ENCODE data around the gene GNE.
"Not testable (repeated sequence)": the region's sequence is repeated elsewhere in the genome, so short reads cannot be mapped to it uniquely, and the experiment has no call there.

Gene GNE, protein sequence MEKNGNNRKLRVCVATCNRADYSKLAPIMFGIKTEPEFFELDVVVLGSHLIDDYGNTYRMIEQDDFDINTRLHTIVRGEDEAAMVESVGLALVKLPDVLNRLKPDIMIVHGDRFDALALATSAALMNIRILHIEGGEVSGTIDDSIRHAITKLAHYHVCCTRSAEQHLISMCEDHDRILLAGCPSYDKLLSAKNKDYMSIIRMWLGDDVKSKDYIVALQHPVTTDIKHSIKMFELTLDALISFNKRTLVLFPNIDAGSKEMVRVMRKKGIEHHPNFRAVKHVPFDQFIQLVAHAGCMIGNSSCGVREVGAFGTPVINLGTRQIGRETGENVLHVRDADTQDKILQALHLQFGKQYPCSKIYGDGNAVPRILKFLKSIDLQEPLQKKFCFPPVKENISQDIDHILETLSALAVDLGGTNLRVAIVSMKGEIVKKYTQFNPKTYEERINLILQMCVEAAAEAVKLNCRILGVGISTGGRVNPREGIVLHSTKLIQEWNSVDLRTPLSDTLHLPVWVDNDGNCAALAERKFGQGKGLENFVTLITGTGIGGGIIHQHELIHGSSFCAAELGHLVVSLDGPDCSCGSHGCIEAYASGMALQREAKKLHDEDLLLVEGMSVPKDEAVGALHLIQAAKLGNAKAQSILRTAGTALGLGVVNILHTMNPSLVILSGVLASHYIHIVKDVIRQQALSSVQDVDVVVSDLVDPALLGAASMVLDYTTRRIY

GRCh38 chr9:36258208-36258995 is at the start of gene GNE:
Gene GNE, minus strand, starts transcription at chr9:36258448. Its CDS starts 9,093 bp downstream, at chr9:36249355.
- Histone ChIP-seq H3K4me3 (ENCODE audit: low read length in 2 of 2) (peak within 1 kb of the TSS; percentile 79 to 80), H3K9ac (ENCODE audit: low read depth in 1 of 2, low read length in 2 of 2) (peak within 1 kb of the TSS; percentile 70 to 83), H3K4me1 (ENCODE audit: control insufficient read depth in 2 of 2, insufficient read depth in 2 of 2, low read length in 2 of 2) (peaks cover 6 to 10% of the 10 kb centered on the region in 2 donors), H3K27ac (ENCODE audit: low read depth in 2 of 2, low read length in 2 of 2) (peak within 1 kb of the TSS; percentile 92 to 94), H3K36me3 (ENCODE audit: control insufficient read depth in 2 of 2, insufficient read depth in 2 of 2, low read length in 2 of 2) (no peaks in the 10 kb centered on the region), H3K9me3 (ENCODE audit: control insufficient read depth in 2 of 2, low read length in 2 of 2) (no peaks in the 10 kb centered on the region), H3K27me3 (ENCODE audit: control insufficient read depth in 2 of 2, insufficient read depth in 2 of 2, low read length in 2 of 2) (no peaks in the 10 kb centered on the region)

- H3K36me3 ChIP-seq (ENCODE audit: control insufficient read depth in 2 of 2, insufficient read depth in 2 of 2, low read length in 2 of 2), result no peaks in the 10 kb centered on the region
- H3K9ac ChIP-seq (ENCODE audit: low read depth in 1 of 2, low read length in 2 of 2), result peak overlapping the region; percentile 26 to 49
- no peaks in the 10 kb centered on the region for H3K9me3 ChIP-seq (ENCODE audit: control insufficient read depth in 2 of 2, low read length in 2 of 2)
- H3K4me3 ChIP-seq (ENCODE audit: low read length in 2 of 2), result peak overlapping the region in 1 of 2 donors; percentile 57
- no peaks in the 10 kb centered on the region for H3K27me3 ChIP-seq (ENCODE audit: control insufficient read depth in 2 of 2, insufficient read depth in 2 of 2, low read length in 2 of 2)
- peak overlapping the region; percentile 76 to 89 for H3K27ac ChIP-seq (ENCODE audit: low read depth in 2 of 2, low read length in 2 of 2)
- H3K4me1 ChIP-seq (ENCODE audit: control insufficient read depth in 2 of 2, insufficient read depth in 2 of 2, low read length in 2 of 2), result peaks cover 8 to 17% of the 10 kb centered on the region in 2 donors
These were observed 48.4 kb upstream of the GNE start for GRCh38 chr9:36306471-36307306.

DNA sequence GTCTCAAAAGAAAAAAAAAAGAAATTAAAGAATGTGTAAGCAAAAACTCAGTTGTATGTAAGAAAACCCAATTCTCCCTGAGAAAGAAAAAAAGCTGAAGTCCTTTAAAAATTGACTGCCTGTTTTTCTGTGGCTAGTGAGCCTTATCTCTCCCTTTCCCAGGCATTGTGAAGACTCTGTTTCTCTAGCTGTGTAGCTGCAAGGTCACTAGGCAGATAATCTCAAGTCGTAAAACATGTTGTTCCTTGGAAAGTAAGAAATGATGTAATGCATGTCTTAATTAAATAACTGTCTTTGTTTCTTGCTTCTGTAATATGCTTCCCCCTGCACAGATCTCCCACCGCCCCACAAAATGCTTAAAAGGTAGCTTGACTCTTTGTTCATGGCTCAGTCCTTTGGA is 46.1 kb upstream of the GNE start:
- H3K27me3 ChIP-seq (ENCODE audit: control insufficient read depth in 2 of 2, insufficient read depth in 2 of 2, low read length in 2 of 2); H3K36me3 ChIP-seq (ENCODE audit: control insufficient read depth in 2 of 2, insufficient read depth in 2 of 2, low read length in 2 of 2); H3K9me3 ChIP-seq (ENCODE audit: control insufficient read depth in 2 of 2, low read length in 2 of 2); H3K9ac ChIP-seq (ENCODE audit: low read depth in 1 of 2, low read length in 2 of 2); H3K27ac ChIP-seq (ENCODE audit: low read depth in 2 of 2, low read length in 2 of 2); H3K4me3 ChIP-seq (ENCODE audit: low read length in 2 of 2): not testable (repeated sequence)
- peaks cover 8 to 17% of the 10 kb centered on the region in 2 donors for H3K4me1 ChIP-seq (ENCODE audit: control insufficient read depth in 2 of 2, insufficient read depth in 2 of 2, low read length in 2 of 2)

DNA sequence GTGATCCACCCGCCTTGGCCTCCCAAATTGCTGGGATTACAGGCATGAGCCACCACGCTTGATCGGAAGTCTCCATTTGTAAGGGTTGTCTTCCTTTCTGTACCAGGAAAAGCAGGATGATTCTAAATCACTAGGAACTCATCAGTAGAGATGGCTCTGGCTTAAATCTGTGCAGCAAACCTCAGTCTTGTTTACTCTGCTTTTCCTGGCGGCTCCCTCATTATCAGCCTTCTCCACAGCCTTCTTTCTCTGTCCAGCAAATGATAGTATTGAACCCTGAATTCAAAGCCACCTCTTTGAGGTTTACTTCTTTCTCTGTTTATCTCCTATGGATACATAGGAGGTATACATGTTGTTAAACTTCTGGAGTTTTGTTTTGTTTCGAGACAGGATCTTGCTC is 43.0 kb upstream of the GNE start:
- H3K9ac ChIP-seq (ENCODE audit: low read depth in 1 of 2, low read length in 2 of 2), result no peak overlapping the region
- H3K27me3 ChIP-seq (ENCODE audit: control insufficient read depth in 2 of 2, insufficient read depth in 2 of 2, low read length in 2 of 2), result no peaks in the 10 kb centered on the region
- no peaks in the 10 kb centered on the region for H3K9me3 ChIP-seq (ENCODE audit: control insufficient read depth in 2 of 2, low read length in 2 of 2)
- H3K27ac ChIP-seq (ENCODE audit: low read depth in 2 of 2, low read length in 2 of 2), result no peak overlapping the region
- peaks cover 6 to 20% of the 10 kb centered on the region in 2 donors for H3K4me1 ChIP-seq (ENCODE audit: control insufficient read depth in 2 of 2, insufficient read depth in 2 of 2, low read length in 2 of 2)
- H3K4me3 ChIP-seq (ENCODE audit: low read length in 2 of 2), result no peak overlapping the region
- H3K36me3 ChIP-seq (ENCODE audit: control insufficient read depth in 2 of 2, insufficient read depth in 2 of 2, low read length in 2 of 2), result no peaks in the 10 kb centered on the region

GRCh38 chr9:36298566-36298965 is 40.3 kb upstream of the GNE start:
- H3K4me3 ChIP-seq (ENCODE audit: low read length in 2 of 2), result no peak overlapping the region
- H3K27ac ChIP-seq (ENCODE audit: low read depth in 2 of 2, low read length in 2 of 2), result no peak overlapping the region
- peaks cover 8 to 16% of the 10 kb centered on the region in 2 donors for H3K4me1 ChIP-seq (ENCODE audit: control insufficient read depth in 2 of 2, insufficient read depth in 2 of 2, low read length in 2 of 2)
- H3K9me3 ChIP-seq (ENCODE audit: control insufficient read depth in 2 of 2, low read length in 2 of 2), result no peaks in the 10 kb centered on the region
- H3K9ac ChIP-seq (ENCODE audit: low read depth in 1 of 2, low read length in 2 of 2), result no peak overlapping the region
- no peaks in the 10 kb centered on the region for H3K27me3 ChIP-seq (ENCODE audit: control insufficient read depth in 2 of 2, insufficient read depth in 2 of 2, low read length in 2 of 2)
- no peaks in the 10 kb centered on the region for H3K36me3 ChIP-seq (ENCODE audit: control insufficient read depth in 2 of 2, insufficient read depth in 2 of 2, low read length in 2 of 2)

DNA sequence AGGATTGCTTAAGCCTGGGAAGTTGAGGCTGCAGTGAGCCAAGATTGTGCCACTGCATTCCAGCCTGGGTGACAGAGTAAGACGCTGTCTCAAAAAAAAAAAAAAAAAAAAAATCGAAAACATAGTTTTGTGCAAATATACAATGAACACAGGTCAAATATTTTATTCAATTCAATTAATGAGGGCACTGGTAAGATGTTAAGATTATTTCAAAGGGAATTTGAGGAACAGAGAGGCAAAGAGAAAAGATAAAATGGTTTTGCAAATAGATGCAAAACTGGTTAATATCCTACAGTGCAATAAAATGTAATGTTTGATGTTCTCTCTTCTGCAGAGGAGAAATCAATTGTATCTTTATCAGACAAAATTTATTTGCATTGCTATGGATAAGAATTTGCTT is 39.5 kb upstream of the GNE start:
- H3K4me1 ChIP-seq (ENCODE audit: control insufficient read depth in 2 of 2, insufficient read depth in 2 of 2, low read length in 2 of 2), result peaks cover 8 to 16% of the 10 kb centered on the region in 2 donors
- no peaks in the 10 kb centered on the region for H3K36me3 ChIP-seq (ENCODE audit: control insufficient read depth in 2 of 2, insufficient read depth in 2 of 2, low read length in 2 of 2)
- no peaks in the 10 kb centered on the region for H3K27me3 ChIP-seq (ENCODE audit: control insufficient read depth in 2 of 2, insufficient read depth in 2 of 2, low read length in 2 of 2)
- no peak overlapping the region for H3K4me3 ChIP-seq (ENCODE audit: low read length in 2 of 2)
- H3K9me3 ChIP-seq (ENCODE audit: control insufficient read depth in 2 of 2, low read length in 2 of 2), result no peaks in the 10 kb centered on the region
- H3K27ac ChIP-seq (ENCODE audit: low read depth in 2 of 2, low read length in 2 of 2), result peak overlapping the region; percentile 76 to 81
- H3K9ac ChIP-seq (ENCODE audit: low read depth in 1 of 2, low read length in 2 of 2), result no peak overlapping the region

- not testable (repeated sequence) for H3K27me3 ChIP-seq (ENCODE audit: control insufficient read depth in 2 of 2, insufficient read depth in 2 of 2, low read length in 2 of 2); H3K9me3 ChIP-seq (ENCODE audit: control insufficient read depth in 2 of 2, low read length in 2 of 2); H3K4me3 ChIP-seq (ENCODE audit: low read length in 2 of 2); H3K9ac ChIP-seq (ENCODE audit: low read depth in 1 of 2, low read length in 2 of 2); H3K36me3 ChIP-seq (ENCODE audit: control insufficient read depth in 2 of 2, insufficient read depth in 2 of 2, low read length in 2 of 2)
- Histone ChIP-seq H3K4me1 (ENCODE audit: control insufficient read depth in 2 of 2, insufficient read depth in 2 of 2, low read length in 2 of 2) (peaks cover 8 to 16% of the 10 kb centered on the region in 2 donors), H3K27ac (ENCODE audit: low read depth in 2 of 2, low read length in 2 of 2) (peak overlapping the region in 1 of 2 donors; percentile 9)
These were observed 36.7 kb upstream of the GNE start for GRCh38 chr9:36294996-36295395.

DNA sequence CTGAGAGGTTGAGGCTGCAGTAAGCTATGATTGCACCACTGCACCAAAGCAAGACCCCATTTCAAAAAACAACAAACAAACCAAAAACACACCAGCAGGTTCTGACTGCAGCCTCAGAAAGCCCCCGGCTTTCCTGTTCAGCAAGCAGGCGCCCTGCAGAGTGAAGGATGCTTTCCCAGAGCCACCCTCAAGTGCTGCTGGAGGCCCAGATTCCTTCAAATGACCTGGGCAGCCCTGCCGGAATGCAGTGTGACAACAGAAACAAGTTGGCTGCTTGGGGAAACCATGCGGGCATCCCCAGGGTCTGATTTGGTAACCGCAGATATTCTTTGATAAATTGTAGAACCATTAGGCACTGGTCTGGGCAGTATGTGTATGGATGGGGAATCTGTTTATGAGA is 35.7 kb upstream of the GNE start:
- Histone ChIP-seq H3K27ac (ENCODE audit: low read depth in 2 of 2, low read length in 2 of 2) (no peak overlapping the region), H3K27me3 (ENCODE audit: control insufficient read depth in 2 of 2, insufficient read depth in 2 of 2, low read length in 2 of 2) (no peaks in the 10 kb centered on the region), H3K9me3 (ENCODE audit: control insufficient read depth in 2 of 2, low read length in 2 of 2) (no peaks in the 10 kb centered on the region), H3K4me3 (ENCODE audit: low read length in 2 of 2) (no peak overlapping the region), H3K9ac (ENCODE audit: low read depth in 1 of 2, low read length in 2 of 2) (no peak overlapping the region), H3K4me1 (ENCODE audit: control insufficient read depth in 2 of 2, insufficient read depth in 2 of 2, low read length in 2 of 2) (peaks cover 8 to 16% of the 10 kb centered on the region in 2 donors), H3K36me3 (ENCODE audit: control insufficient read depth in 2 of 2, insufficient read depth in 2 of 2, low read length in 2 of 2) (no peaks in the 10 kb centered on the region)

DNA sequence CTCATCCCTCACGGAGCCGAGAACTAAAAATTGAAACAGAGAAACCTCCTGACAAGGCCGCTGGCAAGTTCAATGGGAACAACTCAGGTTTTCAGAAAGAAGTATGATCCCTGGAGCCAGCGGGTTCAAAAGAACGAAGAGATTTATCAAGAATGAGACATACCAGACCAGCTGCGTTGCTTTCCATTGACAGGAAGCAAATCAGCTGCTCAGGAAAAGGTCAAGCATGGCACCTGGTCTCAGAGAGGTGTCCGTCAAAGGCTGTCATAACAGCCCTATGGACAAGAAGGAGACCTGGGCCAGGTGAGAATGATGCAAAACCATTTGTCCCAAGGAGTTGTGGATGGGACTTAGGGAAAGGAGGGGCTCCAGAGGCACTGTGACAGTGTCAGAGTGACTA is 34.9 kb upstream of the GNE start:
- no peaks in the 10 kb centered on the region for H3K36me3 ChIP-seq (ENCODE audit: control insufficient read depth in 2 of 2, insufficient read depth in 2 of 2, low read length in 2 of 2)
- no peaks in the 10 kb centered on the region for H3K27me3 ChIP-seq (ENCODE audit: control insufficient read depth in 2 of 2, insufficient read depth in 2 of 2, low read length in 2 of 2)
- H3K4me1 ChIP-seq (ENCODE audit: control insufficient read depth in 2 of 2, insufficient read depth in 2 of 2, low read length in 2 of 2), result peaks cover 8 to 16% of the 10 kb centered on the region in 2 donors
- no peak overlapping the region for H3K4me3 ChIP-seq (ENCODE audit: low read length in 2 of 2)
- no peak overlapping the region for H3K27ac ChIP-seq (ENCODE audit: low read depth in 2 of 2, low read length in 2 of 2)
- no peak overlapping the region for H3K9ac ChIP-seq (ENCODE audit: low read depth in 1 of 2, low read length in 2 of 2)
- no peaks in the 10 kb centered on the region for H3K9me3 ChIP-seq (ENCODE audit: control insufficient read depth in 2 of 2, low read length in 2 of 2)

Data from mucosa of rectum (tissue), 2 donors.